ENCODE results near the gene DUOXA2.

DNA sequence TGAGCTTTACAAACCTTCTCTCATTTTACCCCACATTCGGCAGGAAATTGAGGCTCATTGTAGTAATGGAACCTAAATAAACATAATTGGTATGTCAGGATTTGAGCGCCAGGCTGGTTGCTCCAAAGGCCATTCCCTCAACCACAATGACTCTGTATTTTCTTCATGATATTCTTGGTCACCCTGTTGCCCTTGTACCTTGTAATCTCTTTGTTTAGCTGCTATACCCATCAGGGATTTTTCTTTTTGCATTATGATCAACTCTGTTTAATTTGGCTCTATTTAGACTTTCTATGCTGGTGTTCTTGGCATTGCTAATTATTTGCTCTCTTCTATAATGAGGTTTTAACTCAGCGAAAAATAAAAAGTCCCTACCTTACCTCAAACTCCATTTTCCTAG lies 30.0 kb upstream of the DUOXA2 start:
- TF ChIP-seq ZNF8 (CRISPR knock-in tag; IDR thresholded peaks at IDR 0.05) = no peak
- TF ChIP-seq, protein P1, sequence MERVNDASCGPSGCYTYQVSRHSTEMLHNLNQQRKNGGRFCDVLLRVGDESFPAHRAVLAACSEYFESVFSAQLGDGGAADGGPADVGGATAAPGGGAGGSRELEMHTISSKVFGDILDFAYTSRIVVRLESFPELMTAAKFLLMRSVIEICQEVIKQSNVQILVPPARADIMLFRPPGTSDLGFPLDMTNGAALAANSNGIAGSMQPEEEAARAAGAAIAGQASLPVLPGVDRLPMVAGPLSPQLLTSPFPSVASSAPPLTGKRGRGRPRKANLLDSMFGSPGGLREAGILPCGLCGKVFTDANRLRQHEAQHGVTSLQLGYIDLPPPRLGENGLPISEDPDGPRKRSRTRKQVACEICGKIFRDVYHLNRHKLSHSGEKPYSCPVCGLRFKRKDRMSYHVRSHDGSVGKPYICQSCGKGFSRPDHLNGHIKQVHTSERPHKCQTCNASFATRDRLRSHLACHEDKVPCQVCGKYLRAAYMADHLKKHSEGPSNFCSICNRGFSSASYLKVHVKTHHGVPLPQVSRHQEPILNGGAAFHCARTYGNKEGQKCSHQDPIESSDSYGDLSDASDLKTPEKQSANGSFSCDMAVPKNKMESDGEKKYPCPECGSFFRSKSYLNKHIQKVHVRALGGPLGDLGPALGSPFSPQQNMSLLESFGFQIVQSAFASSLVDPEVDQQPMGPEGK (CRISPR knock-in tag; IDR thresholded peaks at IDR 0.05; ENCODE audit: borderline replicate concordance) = no peak

Data from SK-N-SH treated with all-trans-retinoic acid at 6 μM for 48 hours (cell line).